ENCODE measurements around the gene PDCD10.
A peak's percentile ranks its signal among the peaks of the same experiment; 100 is the strongest.

Gene PDCD10

GRCh38 chr3:167734498-167735232 lies at the start of gene PDCD10:
Gene PDCD10, minus strand, starts transcription at chr3:167734892. Its CDS starts 14,735 bp downstream, at chr3:167720157.
- DNase-seq (ENCODE audit: low read depth), result peak; percentile 93

DNA sequence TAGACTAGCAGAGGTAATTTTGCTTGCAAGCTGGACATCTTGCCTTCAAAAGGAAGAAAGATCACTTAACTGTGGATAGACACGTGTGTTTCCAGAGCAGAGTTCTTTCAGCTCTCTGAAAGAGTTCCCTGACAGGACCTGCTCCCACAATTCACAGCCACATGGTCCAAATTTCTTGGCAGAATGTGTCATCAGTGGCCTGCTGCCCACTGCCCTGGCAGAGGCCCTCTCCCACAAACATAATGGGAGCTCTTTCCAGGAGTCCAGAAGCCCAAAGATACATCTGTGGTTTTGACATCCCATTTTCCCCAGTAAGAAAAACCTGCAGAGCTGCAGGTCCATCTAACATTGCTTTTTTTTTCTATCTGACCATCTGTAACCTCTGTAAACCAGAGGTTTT lies 49.1 kb upstream of the PDCD10 start:
- DNase-seq (ENCODE audit: low read depth), result no peak

- no peak for DNase-seq (ENCODE audit: low read depth)
These were observed 45.7 kb upstream of the PDCD10 start for GRCh38 chr3:167780214-167780883.

- DNase-seq (ENCODE audit: low read depth), result no peak
These were observed 42.7 kb upstream of the PDCD10 start for GRCh38 chr3:167777356-167777755.

DNA sequence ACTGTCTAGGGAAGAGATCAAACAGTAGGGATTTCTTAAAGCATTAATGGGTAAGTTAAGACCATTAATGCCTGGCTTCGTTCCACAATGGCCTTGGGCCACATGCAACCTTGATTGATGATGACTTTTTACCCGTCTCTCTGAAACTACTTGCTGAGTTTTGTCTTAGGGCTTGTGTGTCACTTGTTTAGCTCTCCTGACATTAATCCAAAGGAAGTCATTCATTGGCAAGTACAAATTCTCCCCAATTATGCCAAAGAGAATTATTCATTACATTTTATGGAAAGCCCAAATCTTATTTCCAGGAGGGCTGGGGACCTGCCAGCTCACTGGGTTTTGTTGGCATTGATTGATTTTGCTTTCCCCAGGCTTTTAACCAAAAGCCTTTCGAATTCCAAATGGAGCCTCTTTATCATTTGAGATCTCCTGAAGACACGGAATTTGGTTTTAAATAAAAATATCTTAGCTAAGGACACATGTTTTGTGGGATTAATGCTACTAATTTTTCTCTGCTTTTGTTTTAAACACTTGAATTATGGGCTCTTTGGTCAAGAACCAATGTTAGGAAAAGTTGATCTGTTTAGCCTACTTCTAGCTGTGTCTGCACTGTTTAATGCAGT lies 41.5 kb upstream of the PDCD10 start:
- no peak for DNase-seq (ENCODE audit: low read depth)

GRCh38 chr3:167773584-167773983 lies 38.9 kb upstream of the PDCD10 start:
- DNase-seq (ENCODE audit: low read depth), result no peak

- no peak for DNase-seq (ENCODE audit: low read depth)
These were observed 38.3 kb upstream of the PDCD10 start for GRCh38 chr3:167772992-167773391.

DNA sequence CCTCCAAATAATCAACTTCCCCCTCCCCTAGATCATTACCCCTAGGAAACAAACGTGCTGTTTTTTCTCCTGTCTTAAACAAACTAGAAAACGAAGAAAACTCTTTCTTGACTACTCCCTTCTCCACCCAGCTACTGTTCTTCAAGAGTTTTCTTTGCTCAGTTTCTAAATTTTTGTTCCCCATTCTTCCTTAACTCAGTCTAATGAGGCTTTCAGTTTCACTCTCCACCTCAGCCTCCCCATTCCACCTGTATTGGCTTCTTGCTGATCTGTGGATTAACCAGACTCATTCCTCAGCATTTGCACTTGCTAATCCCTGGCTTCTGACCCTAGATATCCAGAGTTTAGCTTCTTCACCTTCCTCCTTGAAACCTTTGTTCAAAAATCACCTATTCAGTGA lies 27.6 kb upstream of the PDCD10 start:
- no peak for DNase-seq (ENCODE audit: low read depth)

- DNase-seq (ENCODE audit: low read depth), result no peak
These were observed 26.6 kb upstream of the PDCD10 start for GRCh38 chr3:167761302-167761701.

DNA sequence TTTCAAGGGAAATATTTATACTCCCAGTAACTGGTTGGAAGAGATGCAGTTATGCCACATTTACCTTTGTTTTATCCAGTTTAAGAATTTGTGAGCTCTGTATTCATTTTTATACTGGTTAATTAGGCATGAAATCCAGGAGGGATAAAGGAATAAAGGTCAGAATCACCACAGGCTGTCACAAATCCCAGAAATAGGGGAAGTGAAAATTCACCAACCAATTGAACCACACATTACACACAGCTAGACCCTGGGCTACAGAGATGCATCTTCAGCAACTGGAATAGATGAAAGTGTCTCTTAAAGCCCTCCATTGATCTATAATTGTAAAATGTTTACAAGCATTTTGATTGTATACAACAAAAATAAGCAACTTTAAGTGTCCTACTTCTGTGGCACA lies 19.4 kb upstream of the PDCD10 start:
- no peak for DNase-seq (ENCODE audit: low read depth)

- DNase-seq (ENCODE audit: low read depth), result no peak
These were observed 15.7 kb upstream of the PDCD10 start for GRCh38 chr3:167750272-167750971.

- no peak for DNase-seq (ENCODE audit: low read depth)
These were observed 15.0 kb upstream of the PDCD10 start for GRCh38 chr3:167749728-167750127.

GRCh38 chr3:167749209-167749608 lies 14.5 kb upstream of the PDCD10 start:
- DNase-seq (ENCODE audit: low read depth), result no peak

- DNase-seq (ENCODE audit: low read depth), result no peak
These were observed 9.1 kb upstream of the PDCD10 start for GRCh38 chr3:167743799-167744198.

DNA sequence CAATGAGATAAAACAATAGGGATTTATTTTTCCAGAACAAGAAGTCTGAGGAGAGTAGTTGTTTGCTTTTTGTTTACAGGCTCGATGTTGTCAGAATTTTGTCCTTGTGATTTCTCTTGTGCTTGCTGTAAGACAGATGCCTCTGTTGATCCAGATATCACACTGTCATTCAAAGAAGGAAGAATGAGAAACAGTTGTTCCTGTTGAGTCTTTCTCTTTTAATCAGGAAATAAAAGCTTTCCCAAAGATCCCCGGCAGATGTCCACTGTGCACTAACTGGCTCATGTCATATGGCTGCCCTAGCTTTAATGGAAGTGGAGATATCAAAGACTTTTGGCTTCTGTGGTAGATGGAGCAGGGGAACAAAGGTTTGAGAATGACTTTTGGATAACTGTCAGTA lies 7.6 kb upstream of the PDCD10 start:
- DNase-seq (ENCODE audit: low read depth), result no peak

DNA sequence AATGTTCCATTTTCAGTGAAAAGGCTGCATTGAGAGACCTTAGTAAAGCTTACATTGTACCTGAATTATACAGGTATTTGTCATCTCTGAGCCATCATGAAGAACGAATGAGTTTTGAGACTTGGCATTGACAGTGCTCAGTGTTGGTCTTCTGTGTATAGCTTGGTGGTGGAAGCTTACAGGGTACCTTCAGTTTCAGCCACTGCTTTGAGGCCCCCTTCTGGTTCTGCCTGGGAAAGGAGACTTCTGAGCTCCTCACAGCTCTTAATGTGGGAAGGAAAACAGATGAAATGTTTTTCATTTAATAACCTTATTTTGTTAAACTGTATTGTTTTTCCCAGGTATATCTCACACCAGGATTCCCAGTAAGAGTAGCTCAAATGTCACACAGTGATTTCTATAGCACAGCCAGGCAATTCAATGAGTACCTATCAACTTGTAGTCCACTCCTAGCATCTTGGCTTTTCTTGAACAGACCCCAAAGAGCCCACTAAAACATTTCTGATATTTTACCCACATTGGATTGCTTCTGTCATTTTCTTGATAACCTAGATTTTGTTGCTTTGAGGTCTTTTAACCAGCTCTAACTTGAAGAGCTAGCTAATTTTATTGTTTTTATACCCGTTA lies 6.4 kb upstream of the PDCD10 start:
- no peak for DNase-seq (ENCODE audit: low read depth)

DNA sequence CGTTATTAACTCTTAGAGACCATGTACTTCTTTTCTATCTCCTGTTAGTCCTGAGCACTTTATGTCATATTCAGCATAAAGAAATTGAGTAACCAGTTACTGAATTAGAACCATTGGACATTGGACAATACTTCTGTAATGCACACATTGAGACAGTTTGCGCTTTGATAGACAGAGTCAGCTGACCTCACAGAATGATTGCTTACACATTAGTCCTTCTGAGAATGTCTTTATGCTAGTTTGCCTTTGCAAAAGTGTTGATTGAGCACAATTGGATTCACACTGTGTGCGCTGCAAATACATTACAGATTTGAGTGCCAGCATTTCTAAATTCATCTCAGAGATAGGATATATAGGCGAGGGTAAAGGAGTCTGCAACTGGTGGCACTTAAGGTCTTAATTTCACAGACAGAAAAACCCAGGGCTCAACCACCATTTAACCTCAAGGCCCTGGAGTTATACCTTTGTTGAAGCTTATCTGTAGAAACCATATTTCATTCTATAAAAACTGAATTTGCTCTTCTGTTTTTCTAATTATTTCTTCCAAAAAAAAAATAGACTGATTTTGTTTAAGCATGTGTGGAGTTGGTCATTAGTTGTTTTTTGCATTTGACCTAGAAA lies 4.6 kb upstream of the PDCD10 start:
- no peak for DNase-seq (ENCODE audit: low read depth)

DNA sequence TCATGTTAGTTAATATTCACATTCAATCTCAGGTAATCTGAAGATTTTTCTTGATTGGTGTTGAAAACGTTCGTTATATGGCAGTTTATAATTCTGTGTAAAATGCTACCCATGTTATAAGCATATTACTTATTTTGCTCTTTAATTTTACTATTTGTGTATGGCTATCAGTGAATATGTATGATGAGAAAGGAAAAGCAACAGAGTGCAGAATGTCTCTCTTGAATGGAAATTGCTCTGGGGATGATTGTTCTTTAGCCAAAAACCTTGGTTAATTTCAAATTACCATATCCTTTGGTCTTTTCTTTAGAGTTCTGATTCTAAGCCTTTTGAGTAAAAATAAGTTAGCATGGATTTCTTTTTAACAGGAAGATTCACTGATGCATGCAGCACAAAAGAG lies 3.3 kb upstream of the PDCD10 start:
- DNase-seq (ENCODE audit: low read depth), result no peak

DNA sequence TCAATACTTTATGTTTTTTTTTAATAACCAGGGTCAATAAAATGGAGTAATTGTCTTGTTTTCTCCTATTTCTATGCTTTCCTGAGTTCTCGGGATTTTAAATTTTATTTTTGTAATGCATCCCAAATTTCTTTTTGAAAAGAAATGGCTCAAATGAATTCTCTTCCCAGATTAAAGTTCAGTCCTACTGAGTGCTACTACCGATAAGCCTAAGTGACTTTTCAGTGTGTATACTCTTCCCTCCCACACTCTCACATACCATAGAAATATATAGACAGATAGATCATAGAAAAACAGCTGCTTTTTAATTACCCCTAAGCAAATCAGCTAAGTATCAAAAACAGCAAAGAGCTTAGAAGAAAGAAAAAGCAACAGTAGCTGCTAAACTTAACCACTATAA lies 2.3 kb upstream of the PDCD10 start:
- no peak for DNase-seq (ENCODE audit: low read depth)

DNA sequence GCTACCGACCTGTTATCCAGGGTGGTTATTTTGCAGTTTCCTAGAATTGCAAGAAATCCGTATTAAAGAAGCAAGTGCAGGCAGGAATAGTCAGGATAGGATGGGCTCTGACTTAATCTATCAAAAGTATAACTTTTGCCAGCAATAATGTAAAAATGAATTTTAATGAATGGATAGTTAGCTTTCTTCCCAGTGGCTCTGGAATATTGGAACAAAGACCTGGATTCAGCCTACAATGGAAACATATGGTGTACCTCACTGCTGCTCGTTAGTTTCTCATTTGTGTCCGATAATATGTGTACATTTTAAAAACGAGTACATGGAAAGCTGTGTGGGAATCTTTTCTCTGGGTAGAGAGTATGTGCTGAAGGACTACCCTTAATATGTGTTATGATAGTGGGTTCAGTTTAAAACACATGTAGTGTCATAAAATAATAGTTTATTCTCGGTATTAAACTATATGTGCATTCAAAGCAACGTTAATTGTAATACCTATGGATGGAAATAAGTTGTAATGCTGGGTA lies 1.6 kb upstream of the PDCD10 start:
- no peak for DNase-seq (ENCODE audit: low read depth)

Data from stimulated activated CD8-positive, alpha-beta memory T cell treated with anti-CD3 and anti-CD28 coated beads, Interleukin-12 subunit alpha, Interleukin-12 subunit beta, amount 100 ng/mL, for 1 hour (primary cell).